Cardiac fibroblast (primary cell): ENCODE data around the gene UBE2Q1.

Source experiments
- DNase-seq, 2 donors: peaks; one replicate each; pipeline versions ENCODE4 v3.0.0 to v3.0.0-alpha.2; 2010; ENCODE audit warnings: low read depth in 2 of 2
- H3K4me3 ChIP-seq, 2 donors: replicated peaks in 1 of 2; 1 replicate in 1 of 2; 2 replicates in 1 of 2; pipeline ENCODE4 v1.5.1; 2011; ENCODE audit warnings: low read depth in 2 of 2, low read length in 2 of 2, mild to moderate bottlenecking in 2 of 2, moderate library complexity in 1 of 2
- CTCF ChIP-seq: IDR thresholded peaks from one replicate; pipeline ENCODE4 v1.5.1; 2011; ENCODE audit warnings: low read depth, mild to moderate bottlenecking, low read length, inconsistent platforms

The UBE2Q1 gene

GRCh38 chr1:154572468-154573167, 14.2 kb upstream of the UBE2Q1 start:
- no peak for TF ChIP-seq CTCF
- no peak overlapping the region for H3K4me3 ChIP-seq
- no peak for DNase-seq

- H3K4me3 ChIP-seq: no peak overlapping the region
- DNase-seq: no peak
- no peak for TF ChIP-seq CTCF
These were observed 13.5 kb upstream of the UBE2Q1 start for GRCh38 chr1:154571964-154572288.

GRCh38 chr1:154571244-154571963, 12.9 kb upstream of the UBE2Q1 start:
- H3K4me3 ChIP-seq: no peak overlapping the region
- no peak for TF ChIP-seq CTCF
- DNase-seq: no peak

GRCh38 chr1:154568157-154568815, 9.8 kb upstream of the UBE2Q1 start:
- no peak for DNase-seq
- peak overlapping the region in 1 of 2 donors; percentile 26 for H3K4me3 ChIP-seq
- no peak for TF ChIP-seq CTCF

GRCh38 chr1:154567386-154568156, 9.1 kb upstream of the UBE2Q1 start, which contains the start of gene CHRNB2:
Gene CHRNB2, plus strand, starts transcription at chr1:154567778. Its CDS starts 267 bp downstream, at chr1:154568045.
- TF ChIP-seq CTCF: no peak
- peak; percentile 31 to 57 for DNase-seq
- peak within 1 kb of the TSS in 1 of 2 donors; percentile 26 for H3K4me3 ChIP-seq

GRCh38 chr1:154565876-154566275, 7.4 kb upstream of the UBE2Q1 start:
- no peak for DNase-seq
- no peak overlapping the region for H3K4me3 ChIP-seq
- TF ChIP-seq CTCF: no peak
